Right atrium auricular region (tissue), 2 donors: ENCODE results near the gene ODAD3. TPM values are rescaled to one million over a fixed set of nuclear protein-coding genes. Genes with fewer than 3 reads are reported as not detected.
A peak's percentile ranks its signal among the peaks of the same experiment; 100 is the strongest.
"Not testable (repeated sequence)": the region's sequence is repeated elsewhere in the genome, so short reads cannot be mapped to it uniquely, and the experiment has no call there.

ENCODE experiments used
- DNase-seq: peaks from one replicate; pipeline ENCODE4 v3.0.0-alpha.2; 2019; ENCODE audit warnings: low spot score
- H3K27ac ChIP-seq, 2 donors: fragments of 200-600 bp; sonication (generic); 1 replicate in 1 of 2; 2 replicates in 1 of 2; pipeline ENCODE4 v1.5.1; 2016 to 2019
- H3K27me3 ChIP-seq, 2 donors: fragments of 200-600 bp; sonication (generic); one replicate each; pipeline versions ENCODE4 v1.5.1 to v1.6.0; 2017 to 2019
- H3K36me3 ChIP-seq: fragments of 200-600 bp; sonication (generic); one replicate; pipeline ENCODE4 v1.5.1; 2016
- H3K4me1 ChIP-seq, 2 donors: fragments of 200-600 bp; sonication (generic); one replicate each; pipeline versions ENCODE4 v1.5.1 to v1.6.0; 2017 to 2019
- H3K4me3 ChIP-seq, 2 donors: fragments of 200-600 bp; sonication (generic); 1 replicate in 1 of 2; 2 replicates in 1 of 2; pipeline ENCODE4 v1.5.1; 2017 to 2019; ENCODE audit warnings: mild to moderate bottlenecking in 1 of 2, moderate library complexity in 1 of 2
- H3K9me3 ChIP-seq, 2 donors: fragments of 200-600 bp; sonication (generic); one replicate each; pipeline ENCODE4 v1.5.1; 2019
- total RNA-seq, 2 donors: library from RNA; depleted of rRNA; stranded (reverse); fragments of >200 nt; gene quantifications; one replicate each; pipeline ENCODE4 v1.1.0, GENCODE V29; 2016
- TF ChIP-seq, protein P1 (sequence below), 2 donors: fragments of 200-600 bp; sonication (generic); IDR thresholded peaks; one replicate each; pipeline ENCODE4 v1.5.1; 2019; ENCODE audit warnings: antibody characterized with exemption in 2 of 2

ODAD3 gene
- total RNA-seq, 2 donors from 2014 or later, result 0.22 to 0.59 TPM

GRCh38 chr19:11434703-11435056 lies 241 bp downstream of the ODAD3 start:
- no peak for DNase-seq
- peaks cover 21% of the 10 kb centered on the region for H3K36me3 ChIP-seq
- H3K4me1 ChIP-seq, result peaks cover 0 to 18% of the 10 kb centered on the region in 2 donors
- H3K27me3 ChIP-seq, result no peaks in the 10 kb centered on the region
- peak overlapping the region; percentile 60 to 63 for H3K27ac ChIP-seq
- TF ChIP-seq, protein P1, sequence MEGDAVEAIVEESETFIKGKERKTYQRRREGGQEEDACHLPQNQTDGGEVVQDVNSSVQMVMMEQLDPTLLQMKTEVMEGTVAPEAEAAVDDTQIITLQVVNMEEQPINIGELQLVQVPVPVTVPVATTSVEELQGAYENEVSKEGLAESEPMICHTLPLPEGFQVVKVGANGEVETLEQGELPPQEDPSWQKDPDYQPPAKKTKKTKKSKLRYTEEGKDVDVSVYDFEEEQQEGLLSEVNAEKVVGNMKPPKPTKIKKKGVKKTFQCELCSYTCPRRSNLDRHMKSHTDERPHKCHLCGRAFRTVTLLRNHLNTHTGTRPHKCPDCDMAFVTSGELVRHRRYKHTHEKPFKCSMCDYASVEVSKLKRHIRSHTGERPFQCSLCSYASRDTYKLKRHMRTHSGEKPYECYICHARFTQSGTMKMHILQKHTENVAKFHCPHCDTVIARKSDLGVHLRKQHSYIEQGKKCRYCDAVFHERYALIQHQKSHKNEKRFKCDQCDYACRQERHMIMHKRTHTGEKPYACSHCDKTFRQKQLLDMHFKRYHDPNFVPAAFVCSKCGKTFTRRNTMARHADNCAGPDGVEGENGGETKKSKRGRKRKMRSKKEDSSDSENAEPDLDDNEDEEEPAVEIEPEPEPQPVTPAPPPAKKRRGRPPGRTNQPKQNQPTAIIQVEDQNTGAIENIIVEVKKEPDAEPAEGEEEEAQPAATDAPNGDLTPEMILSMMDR (IDR thresholded peaks at IDR 0.05), result no peak
- no peaks in the 10 kb centered on the region for H3K9me3 ChIP-seq
- H3K4me3 ChIP-seq, result peak overlapping the region; percentile 78 to 88

DNA sequence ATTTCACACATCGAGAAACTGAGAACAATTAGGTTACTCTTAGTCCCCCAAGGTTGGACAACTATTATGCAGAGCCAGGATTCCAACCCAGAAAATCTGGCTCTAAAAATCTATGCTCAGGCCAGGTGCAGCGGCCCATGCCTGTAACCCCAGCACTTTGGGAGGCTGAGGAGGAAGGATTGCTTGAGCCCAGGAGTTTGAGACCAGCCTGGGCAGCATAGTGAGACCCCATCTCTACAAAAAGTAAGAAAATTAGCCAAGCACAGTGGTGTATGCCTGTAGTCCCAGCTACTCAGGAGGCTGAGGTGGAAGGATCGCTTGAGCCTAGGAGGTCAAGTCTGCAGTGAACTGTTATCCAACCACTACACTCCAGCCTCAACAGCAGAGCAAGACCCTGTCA lies 1.4 kb downstream of the ODAD3 start:
- H3K4me3 ChIP-seq, DNase-seq, H3K9me3 ChIP-seq, H3K27ac ChIP-seq, H3K27me3 ChIP-seq: not testable (repeated sequence)
- Histone ChIP-seq H3K4me1 (peaks cover 0 to 18% of the 10 kb centered on the region in 2 donors), H3K36me3 (peaks cover 13% of the 10 kb centered on the region)

DNA sequence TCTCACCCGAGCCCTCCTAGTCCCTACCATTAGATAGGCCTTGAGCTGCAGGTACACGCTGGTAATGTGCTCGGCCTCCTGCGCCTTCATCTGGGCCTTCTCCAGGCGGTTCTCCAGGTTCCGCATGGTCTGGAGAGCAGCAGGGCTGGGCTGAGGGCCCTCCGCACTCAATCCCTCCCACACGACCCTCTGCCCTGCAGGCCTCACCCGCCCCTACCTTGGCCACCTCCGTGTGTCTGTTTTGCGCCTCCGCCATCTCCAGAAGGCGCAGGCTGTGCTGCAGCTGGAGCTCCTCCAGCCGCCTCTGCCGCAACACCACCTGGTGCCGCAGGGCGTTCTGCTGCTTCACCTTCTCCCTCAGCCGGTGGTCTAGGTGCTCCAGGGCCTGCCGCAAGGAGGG lies 8.3 kb downstream of the ODAD3 start:
- no peak for DNase-seq
- no peaks in the 10 kb centered on the region for H3K9me3 ChIP-seq
- H3K27ac ChIP-seq, result no peak overlapping the region

GRCh38 chr19:11425719-11426457 lies 9.0 kb downstream of the ODAD3 start:
- Histone ChIP-seq H3K36me3 (no peaks in the 10 kb centered on the region), H3K4me1 (peaks cover 0 to 30% of the 10 kb centered on the region in 2 donors), H3K4me3 (no peak overlapping the region), H3K27me3 (no peaks in the 10 kb centered on the region), H3K27ac (no peak overlapping the region), H3K9me3 (no peaks in the 10 kb centered on the region)
- TF ChIP-seq, protein P1 (IDR thresholded peaks at IDR 0.05), result no peak
- DNase-seq, result no peak

More for the DNA sequence above, 8.3 kb downstream of the ODAD3 start:
- TF ChIP-seq, protein P1 (IDR thresholded peaks at IDR 0.05), result no peak
- Histone ChIP-seq H3K4me3 (no peak overlapping the region), H3K27me3 (no peaks in the 10 kb centered on the region), H3K4me1 (peaks cover 0 to 22% of the 10 kb centered on the region in 2 donors), H3K36me3 (no peaks in the 10 kb centered on the region)

- Histone ChIP-seq H3K27me3 (peaks cover under 1 to 3% of the 10 kb centered on the region in 2 donors), H3K36me3 (no peaks in the 10 kb centered on the region), H3K4me1 (peaks cover 0 to 48% of the 10 kb centered on the region in 2 donors), H3K27ac (no peak overlapping the region), H3K4me3 (no peak overlapping the region), H3K9me3 (no peaks in the 10 kb centered on the region)
- TF ChIP-seq, protein P1 (IDR thresholded peaks at IDR 0.05), result no peak
- no peak for DNase-seq
These were observed 11.1 kb downstream of the ODAD3 start for GRCh38 chr19:11423791-11424181.

DNA sequence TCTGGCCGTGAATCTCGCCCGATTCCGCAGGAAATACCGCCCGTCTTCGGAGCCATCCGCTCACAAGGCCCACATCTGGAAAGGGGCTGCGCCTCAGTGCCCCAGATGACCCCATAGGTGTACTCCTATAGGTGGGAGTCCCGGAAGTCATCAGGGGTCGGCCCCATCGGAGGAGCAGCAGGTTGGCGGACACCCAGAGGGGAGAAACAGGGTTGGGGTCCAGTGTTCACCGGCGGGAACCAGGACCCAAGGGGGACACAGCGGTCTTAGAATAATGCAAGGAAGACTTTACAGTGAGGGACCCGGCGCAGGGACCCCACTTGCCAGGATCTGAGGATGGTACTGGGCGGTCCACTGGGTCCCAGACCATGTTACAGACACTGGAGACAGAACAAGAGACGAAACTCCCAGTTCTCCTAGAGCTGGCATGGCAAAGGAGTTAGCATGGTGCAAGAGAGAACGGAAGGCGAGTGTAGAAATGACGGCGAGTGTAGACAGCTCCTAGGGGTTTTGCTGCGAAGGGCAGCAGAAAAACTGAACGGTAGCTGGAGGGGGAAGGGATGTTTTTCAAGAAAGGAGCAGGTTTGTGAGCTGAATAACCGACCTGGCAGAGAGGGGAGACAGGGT lies 11.6 kb downstream of the ODAD3 start:
- Histone ChIP-seq H3K27me3 (peaks cover 6 to 7% of the 10 kb centered on the region in 2 donors), H3K4me3 (no peak overlapping the region), H3K36me3 (no peaks in the 10 kb centered on the region), H3K27ac (no peak overlapping the region), H3K9me3 (no peaks in the 10 kb centered on the region), H3K4me1 (peaks cover 0 to 53% of the 10 kb centered on the region in 2 donors)
- no peak for DNase-seq
- TF ChIP-seq, protein P1 (IDR thresholded peaks at IDR 0.05), result no peak
